LNCaP clone FGC (cell line): Measurements from ENCODE around the gene MRPL45.

Source experiments
- DNase-seq: peaks from one replicate; pipeline ENCODE4 v3.0.0-alpha.2; 2011; ENCODE audit warnings: low read depth
- H3K4me3 ChIP-seq: 2 replicates; pipeline ENCODE4 v1.5.1; 2011; ENCODE audit warnings: mild to moderate bottlenecking, low read depth, low read length, control low read depth
- CTCF ChIP-seq: IDR thresholded peaks from 2 replicates; pipeline ENCODE4 v1.5.1; 2012; ENCODE audit warnings: mild to moderate bottlenecking; ENCODE audit not compliant: control insufficient read depth, insufficient read depth; ENCODE audit errors: extremely low read depth

The MRPL45 gene

GRCh38 chr17:38345743-38346142 lies 48.8 kb downstream of the MRPL45 start:
- no peak for TF ChIP-seq CTCF
- no peak overlapping the region for H3K4me3 ChIP-seq
- DNase-seq = no peak

- H3K4me3 ChIP-seq = no peak overlapping the region
- peak; percentile 95 for TF ChIP-seq CTCF
- DNase-seq = peak; percentile 53
Observed at GRCh38 chr17:38349097-38349730, 52.2 kb downstream of the MRPL45 start.

GRCh38 chr17:38350035-38350434 lies 53.1 kb downstream of the MRPL45 start:
- no peak overlapping the region for H3K4me3 ChIP-seq
- DNase-seq = no peak
- no peak for TF ChIP-seq CTCF

GRCh38 chr17:38351412-38352222 lies 54.6 kb downstream of the MRPL45 start, which contains the start of gene SOCS7:
TSS of gene SOCS7 (plus strand) at chr17:38351844. CDS start at chr17:38352053, 209 bp downstream.
- DNase-seq = peak; percentile 76
- TF ChIP-seq CTCF = no peak
- peak within 1 kb of the TSS; percentile 73 for H3K4me3 ChIP-seq

GRCh38 chr17:38352245-38353085 lies 55.5 kb downstream of the MRPL45 start:
- DNase-seq = no peak
- no peak for TF ChIP-seq CTCF
- H3K4me3 ChIP-seq = peak overlapping the region; percentile 73

GRCh38 chr17:38353086-38353604 lies 56.2 kb downstream of the MRPL45 start:
- no peak for TF ChIP-seq CTCF
- peak overlapping the region; percentile 73 for H3K4me3 ChIP-seq
- no peak for DNase-seq
